ENCODE data around the gene SCFD2.
"Not testable (repeated sequence)": the region's sequence is repeated elsewhere in the genome, so short reads cannot be mapped to it uniquely, and the experiment has no call there.

Gene SCFD2

DNA sequence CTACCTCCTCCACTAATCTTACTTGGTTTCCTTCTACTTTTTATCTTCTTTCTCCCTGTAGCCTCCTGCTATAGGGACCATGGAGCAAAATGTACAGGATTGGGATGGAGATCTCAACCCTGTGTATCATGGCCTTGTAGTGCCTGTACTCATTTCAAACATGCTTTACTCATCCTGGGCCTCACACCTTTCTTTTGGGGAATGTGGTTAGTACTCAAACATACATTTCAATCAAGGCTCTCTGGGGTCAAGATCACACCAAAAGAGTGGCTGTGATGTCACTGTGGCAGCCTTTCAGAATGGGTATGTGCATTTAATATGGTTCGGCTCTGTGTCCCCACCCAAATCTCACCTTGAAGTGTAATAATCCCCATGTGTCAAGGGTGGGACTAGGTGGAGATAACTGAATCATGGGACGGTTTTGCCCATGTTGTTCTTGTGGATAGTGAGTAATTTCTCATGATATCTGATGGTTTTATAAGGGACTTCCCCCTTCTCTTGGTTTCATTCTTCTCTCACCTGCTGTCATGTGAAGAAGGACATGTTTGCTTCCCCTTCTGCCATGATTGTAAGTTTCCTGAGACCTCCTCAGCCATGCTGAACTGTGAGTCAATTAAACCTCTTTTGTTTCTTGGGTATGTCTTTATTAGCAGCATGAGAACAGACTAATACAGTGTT is 298.6 kb downstream of the SCFD2 start:
- no peaks in the 10 kb centered on the region for H3K27me3 ChIP-seq (ENCODE audit: insufficient read depth, low read length)
- H3K9me3 ChIP-seq (ENCODE audit: low read length), result no peaks in the 10 kb centered on the region
- H3K4me1 ChIP-seq (ENCODE audit: insufficient read depth, low read length), result peaks cover 2% of the 10 kb centered on the region
- no peaks in the 10 kb centered on the region for H3K36me3 ChIP-seq (ENCODE audit: insufficient read depth, low read length)
- H3K4me3 ChIP-seq (ENCODE audit: low read length), result no peak overlapping the region
- no peak overlapping the region for H2AFZ ChIP-seq (ENCODE audit: low read depth, low read length)

GRCh38 chr4:53066155-53066554 is 299.7 kb downstream of the SCFD2 start:
- Histone ChIP-seq H3K27me3 (ENCODE audit: insufficient read depth, low read length) (no peaks in the 10 kb centered on the region), H3K36me3 (ENCODE audit: insufficient read depth, low read length) (no peaks in the 10 kb centered on the region), H3K4me3 (ENCODE audit: low read length) (no peak overlapping the region), H2AFZ (ENCODE audit: low read depth, low read length) (no peak overlapping the region), H3K9me3 (ENCODE audit: low read length) (no peaks in the 10 kb centered on the region), H3K4me1 (ENCODE audit: insufficient read depth, low read length) (peaks cover 2% of the 10 kb centered on the region)

- Histone ChIP-seq H3K27me3 (ENCODE audit: insufficient read depth, low read length) (no peaks in the 10 kb centered on the region), H3K4me3 (ENCODE audit: low read length) (no peak overlapping the region), H3K9me3 (ENCODE audit: low read length) (no peaks in the 10 kb centered on the region), H2AFZ (ENCODE audit: low read depth, low read length) (no peak overlapping the region), H3K36me3 (ENCODE audit: insufficient read depth, low read length) (no peaks in the 10 kb centered on the region), H3K4me1 (ENCODE audit: insufficient read depth, low read length) (peaks cover 2% of the 10 kb centered on the region)
Measured at GRCh38 chr4:53064609-53065008, 301.3 kb downstream of the SCFD2 start.

DNA sequence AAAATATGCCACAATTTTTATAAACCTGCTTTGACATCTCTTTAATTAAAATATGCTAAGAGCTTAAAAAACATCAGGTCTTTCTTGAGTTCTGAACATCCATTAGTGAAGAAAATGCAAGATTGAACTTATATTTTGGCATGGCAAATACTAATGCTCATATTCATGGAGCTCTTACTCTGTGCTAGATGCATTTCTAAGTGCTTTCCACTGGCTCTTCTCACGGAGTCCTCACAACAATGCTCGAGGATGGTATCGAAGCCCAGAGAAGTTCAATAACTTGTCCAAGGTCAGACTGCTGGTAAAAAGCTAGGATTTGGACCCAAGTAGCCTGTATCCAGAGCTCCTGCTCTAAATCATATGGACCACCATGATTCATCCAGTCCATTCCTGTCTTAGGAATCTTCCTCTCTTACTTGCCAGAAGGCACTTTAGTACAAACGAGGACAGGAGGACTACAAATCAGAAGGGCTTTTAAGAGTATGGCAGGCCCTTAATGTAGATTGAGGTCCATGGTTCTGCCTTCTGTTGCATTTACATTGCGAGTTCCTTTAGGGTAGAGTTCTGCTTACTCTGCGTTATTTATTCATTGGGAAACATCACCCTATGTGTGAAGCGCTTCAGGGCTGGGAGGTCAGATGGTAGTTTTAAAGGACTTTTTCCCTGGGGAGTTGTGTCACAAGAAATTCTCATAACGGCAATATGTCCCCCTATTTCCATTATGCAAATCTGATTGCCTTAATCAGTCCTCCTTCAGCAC is 304.6 kb downstream of the SCFD2 start:
- peaks cover 2% of the 10 kb centered on the region for H3K4me1 ChIP-seq (ENCODE audit: insufficient read depth, low read length)
- no peak overlapping the region for H3K4me3 ChIP-seq (ENCODE audit: low read length)
- no peak overlapping the region for H2AFZ ChIP-seq (ENCODE audit: low read depth, low read length)
- H3K36me3 ChIP-seq (ENCODE audit: insufficient read depth, low read length), result no peaks in the 10 kb centered on the region
- H3K27me3 ChIP-seq (ENCODE audit: insufficient read depth, low read length), result no peaks in the 10 kb centered on the region
- no peaks in the 10 kb centered on the region for H3K9me3 ChIP-seq (ENCODE audit: low read length)

DNA sequence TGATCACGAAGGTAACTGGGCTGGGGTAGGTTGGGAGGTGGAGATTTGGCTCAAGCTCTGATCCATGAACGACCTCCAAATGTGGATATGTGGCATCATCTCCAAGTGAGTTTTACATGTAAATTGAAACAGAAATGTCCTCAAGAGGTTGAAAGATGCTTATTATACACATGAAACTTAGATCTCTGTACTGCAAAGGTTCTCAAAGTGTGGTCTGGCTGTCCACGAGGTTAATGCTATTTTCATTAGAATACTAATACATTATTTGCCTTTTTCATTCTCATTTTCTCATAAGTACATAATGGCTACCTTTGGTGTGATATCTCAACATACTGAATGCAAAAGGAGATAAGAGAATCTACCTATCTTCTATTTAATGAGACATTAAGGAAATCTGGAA is 305.6 kb downstream of the SCFD2 start:
- Histone ChIP-seq H3K36me3 (ENCODE audit: insufficient read depth, low read length) (no peaks in the 10 kb centered on the region), H3K27me3 (ENCODE audit: insufficient read depth, low read length) (no peaks in the 10 kb centered on the region), H3K4me1 (ENCODE audit: insufficient read depth, low read length) (peaks cover 2% of the 10 kb centered on the region), H2AFZ (ENCODE audit: low read depth, low read length) (no peak overlapping the region), H3K4me3 (ENCODE audit: low read length) (no peak overlapping the region), H3K9me3 (ENCODE audit: low read length) (no peaks in the 10 kb centered on the region)

DNA sequence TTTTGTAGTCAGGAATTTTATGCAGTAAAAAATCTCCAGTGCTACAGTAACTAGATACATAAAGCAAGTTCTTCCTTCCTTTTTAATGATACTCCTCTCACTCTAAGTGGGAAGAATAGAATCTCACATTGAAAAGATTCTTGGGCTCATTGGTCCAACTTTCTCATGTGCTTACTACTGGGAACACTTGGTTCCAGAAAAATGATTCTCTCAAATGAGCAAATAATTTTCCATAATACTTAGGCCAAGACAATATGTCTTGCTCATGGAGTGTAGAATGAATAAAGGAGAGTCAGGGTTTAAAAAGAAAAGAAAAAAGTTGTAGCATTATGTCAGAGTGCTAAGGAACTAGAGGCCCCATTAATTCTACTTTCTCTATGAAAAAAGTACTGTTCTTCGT is 306.0 kb downstream of the SCFD2 start:
- Histone ChIP-seq H3K4me1 (ENCODE audit: insufficient read depth, low read length) (peaks cover 2% of the 10 kb centered on the region), H3K9me3 (ENCODE audit: low read length) (no peaks in the 10 kb centered on the region), H3K4me3 (ENCODE audit: low read length) (no peak overlapping the region), H3K36me3 (ENCODE audit: insufficient read depth, low read length) (no peaks in the 10 kb centered on the region), H3K27me3 (ENCODE audit: insufficient read depth, low read length) (no peaks in the 10 kb centered on the region), H2AFZ (ENCODE audit: low read depth, low read length) (no peak overlapping the region)

GRCh38 chr4:53059256-53059655 is 306.6 kb downstream of the SCFD2 start:
- Histone ChIP-seq H3K27me3 (ENCODE audit: insufficient read depth, low read length) (no peaks in the 10 kb centered on the region), H2AFZ (ENCODE audit: low read depth, low read length) (no peak overlapping the region), H3K36me3 (ENCODE audit: insufficient read depth, low read length) (no peaks in the 10 kb centered on the region), H3K4me3 (ENCODE audit: low read length) (no peak overlapping the region), H3K4me1 (ENCODE audit: insufficient read depth, low read length) (peaks cover 2% of the 10 kb centered on the region), H3K9me3 (ENCODE audit: low read length) (no peaks in the 10 kb centered on the region)

- no peaks in the 10 kb centered on the region for H3K9me3 ChIP-seq (ENCODE audit: low read length)
- no peak overlapping the region for H3K4me3 ChIP-seq (ENCODE audit: low read length)
- no peaks in the 10 kb centered on the region for H3K36me3 ChIP-seq (ENCODE audit: insufficient read depth, low read length)
- peaks cover 2% of the 10 kb centered on the region for H3K4me1 ChIP-seq (ENCODE audit: insufficient read depth, low read length)
- H2AFZ ChIP-seq (ENCODE audit: low read depth, low read length), result no peak overlapping the region
- no peaks in the 10 kb centered on the region for H3K27me3 ChIP-seq (ENCODE audit: insufficient read depth, low read length)
Measured at GRCh38 chr4:53057679-53058078, 308.2 kb downstream of the SCFD2 start.

DNA sequence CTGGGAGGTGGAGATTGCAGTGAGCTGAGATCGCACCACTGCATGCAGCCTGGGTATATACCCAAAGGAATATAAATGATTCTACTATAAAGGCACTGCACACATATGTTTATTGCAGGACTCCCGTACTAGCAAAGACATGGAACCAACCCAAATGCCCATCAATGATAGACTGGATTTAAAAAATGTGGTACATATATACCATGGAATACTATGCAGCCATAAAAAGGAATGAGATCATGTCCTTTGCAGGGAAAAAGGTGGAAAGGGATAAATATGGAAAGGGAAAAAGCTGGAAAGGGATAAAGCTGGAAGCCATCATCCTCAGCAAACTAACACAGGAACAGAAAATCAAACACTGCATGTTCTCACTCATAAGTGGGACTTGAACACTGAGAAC is 308.8 kb downstream of the SCFD2 start:
- H3K27me3 ChIP-seq (ENCODE audit: insufficient read depth, low read length), result not testable (repeated sequence)

DNA sequence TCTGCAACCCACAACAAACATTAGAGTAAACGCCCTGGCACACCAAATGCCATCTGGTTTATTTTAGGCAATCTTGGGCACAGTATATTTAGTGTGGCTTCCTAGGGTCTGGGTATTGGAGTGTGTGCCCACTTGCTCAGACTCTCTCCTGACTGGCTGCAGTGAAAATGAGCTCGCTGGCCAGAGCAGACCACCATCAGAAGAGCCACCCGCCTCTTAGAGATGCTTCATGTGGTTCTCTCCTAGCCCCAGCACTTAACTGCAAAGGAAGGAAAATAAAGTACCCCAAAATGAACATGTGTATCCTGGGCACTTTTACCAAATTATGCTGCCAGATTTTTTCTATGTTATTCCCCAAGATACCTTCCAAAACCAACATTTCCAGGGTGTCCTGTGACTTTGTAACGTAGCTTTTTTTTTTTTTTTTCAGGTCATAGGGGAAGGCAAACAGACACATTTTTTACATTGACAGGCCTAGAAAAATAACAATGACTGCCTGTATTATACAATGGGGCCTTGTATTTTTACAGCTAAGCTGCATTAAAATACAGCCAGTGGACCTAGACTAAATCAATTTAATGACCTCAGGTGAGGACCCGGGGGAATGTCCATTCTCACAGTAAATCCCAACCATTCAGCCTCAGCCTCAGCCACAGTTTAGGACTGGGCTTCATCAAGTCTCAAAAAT is 310.0 kb downstream of the SCFD2 start:
- Histone ChIP-seq H3K4me3 (ENCODE audit: low read length) (no peak overlapping the region), H3K36me3 (ENCODE audit: insufficient read depth, low read length) (no peaks in the 10 kb centered on the region), H2AFZ (ENCODE audit: low read depth, low read length) (no peak overlapping the region), H3K4me1 (ENCODE audit: insufficient read depth, low read length) (no peaks in the 10 kb centered on the region), H3K9me3 (ENCODE audit: low read length) (no peaks in the 10 kb centered on the region), H3K27me3 (ENCODE audit: insufficient read depth, low read length) (no peaks in the 10 kb centered on the region)

More for the DNA sequence above, 308.8 kb downstream of the SCFD2 start:
- H3K4me3 ChIP-seq (ENCODE audit: low read length); H3K9me3 ChIP-seq (ENCODE audit: low read length); H3K36me3 ChIP-seq (ENCODE audit: insufficient read depth, low read length); H2AFZ ChIP-seq (ENCODE audit: low read depth, low read length); H3K4me1 ChIP-seq (ENCODE audit: insufficient read depth, low read length): not testable (repeated sequence)

DNA sequence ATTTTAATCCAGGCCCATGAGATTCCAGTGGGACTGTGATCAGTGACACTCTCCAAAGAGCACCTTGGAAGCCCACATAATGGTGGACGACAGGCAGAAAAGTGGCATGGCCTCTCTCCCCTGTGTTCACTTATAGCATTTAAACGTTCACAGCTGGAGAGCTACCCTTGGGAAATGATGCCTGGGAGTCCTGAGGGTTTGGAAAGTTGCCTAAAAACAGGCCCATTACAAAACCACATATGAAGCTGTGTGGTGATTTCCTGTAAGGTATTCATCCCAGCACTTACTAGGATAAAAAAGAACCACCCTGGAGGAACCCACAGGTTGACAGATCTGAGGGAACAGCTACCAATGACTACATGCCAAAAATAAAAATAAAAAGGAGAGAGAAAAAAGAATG is 310.6 kb downstream of the SCFD2 start:
- no peaks in the 10 kb centered on the region for H3K36me3 ChIP-seq (ENCODE audit: insufficient read depth, low read length)
- no peaks in the 10 kb centered on the region for H3K9me3 ChIP-seq (ENCODE audit: low read length)
- H2AFZ ChIP-seq (ENCODE audit: low read depth, low read length), result no peak overlapping the region
- H3K4me3 ChIP-seq (ENCODE audit: low read length), result no peak overlapping the region
- H3K27me3 ChIP-seq (ENCODE audit: insufficient read depth, low read length), result no peaks in the 10 kb centered on the region
- no peaks in the 10 kb centered on the region for H3K4me1 ChIP-seq (ENCODE audit: insufficient read depth, low read length)

- no peak overlapping the region for H3K4me3 ChIP-seq (ENCODE audit: low read length)
- no peaks in the 10 kb centered on the region for H3K36me3 ChIP-seq (ENCODE audit: insufficient read depth, low read length)
- no peaks in the 10 kb centered on the region for H3K9me3 ChIP-seq (ENCODE audit: low read length)
- H2AFZ ChIP-seq (ENCODE audit: low read depth, low read length), result no peak overlapping the region
- H3K27me3 ChIP-seq (ENCODE audit: insufficient read depth, low read length), result no peaks in the 10 kb centered on the region
- H3K4me1 ChIP-seq (ENCODE audit: insufficient read depth, low read length), result no peaks in the 10 kb centered on the region
Measured at GRCh38 chr4:53050361-53050774, 315.5 kb downstream of the SCFD2 start.

DNA sequence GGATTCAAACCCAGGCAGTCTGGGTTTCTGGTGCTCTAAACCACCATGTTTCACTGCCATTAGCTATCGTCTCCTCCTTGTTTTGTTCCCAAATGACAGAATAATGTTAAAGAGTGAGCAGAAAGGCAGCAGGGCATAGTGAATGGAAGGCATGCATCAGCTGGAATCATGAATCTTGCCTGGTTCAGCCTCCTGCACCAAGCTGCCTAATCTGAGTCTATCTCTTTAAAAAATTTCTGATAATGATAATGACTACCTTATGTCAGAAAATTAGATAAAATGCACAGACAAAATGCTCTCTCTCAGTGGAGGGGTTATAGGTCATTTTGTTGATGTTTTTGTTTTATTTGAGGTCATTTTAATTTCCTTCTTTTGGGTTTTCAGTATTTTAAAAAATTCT is 316.3 kb downstream of the SCFD2 start:
- Histone ChIP-seq H3K27me3 (ENCODE audit: insufficient read depth, low read length) (no peaks in the 10 kb centered on the region), H3K4me3 (ENCODE audit: low read length) (no peak overlapping the region), H3K9me3 (ENCODE audit: low read length) (no peaks in the 10 kb centered on the region), H3K4me1 (ENCODE audit: insufficient read depth, low read length) (no peaks in the 10 kb centered on the region), H2AFZ (ENCODE audit: low read depth, low read length) (no peak overlapping the region), H3K36me3 (ENCODE audit: insufficient read depth, low read length) (no peaks in the 10 kb centered on the region)
